NCI-H2196 treated with DMSO at 0.1 percent for 48 hours (cell line): ENCODE measurements around the gene NUTM2E.
"Not testable (repeated sequence)": the region's sequence is repeated elsewhere in the genome, so short reads cannot be mapped to it uniquely, and the experiment has no call there.

Source experiments
- DNase-seq: peaks from one replicate; lab custom pipeline; 2025; ENCODE audit not compliant: unreplicated experiment; lab: John Stamatoyannopoulos, UW

NUTM2E gene

DNA sequence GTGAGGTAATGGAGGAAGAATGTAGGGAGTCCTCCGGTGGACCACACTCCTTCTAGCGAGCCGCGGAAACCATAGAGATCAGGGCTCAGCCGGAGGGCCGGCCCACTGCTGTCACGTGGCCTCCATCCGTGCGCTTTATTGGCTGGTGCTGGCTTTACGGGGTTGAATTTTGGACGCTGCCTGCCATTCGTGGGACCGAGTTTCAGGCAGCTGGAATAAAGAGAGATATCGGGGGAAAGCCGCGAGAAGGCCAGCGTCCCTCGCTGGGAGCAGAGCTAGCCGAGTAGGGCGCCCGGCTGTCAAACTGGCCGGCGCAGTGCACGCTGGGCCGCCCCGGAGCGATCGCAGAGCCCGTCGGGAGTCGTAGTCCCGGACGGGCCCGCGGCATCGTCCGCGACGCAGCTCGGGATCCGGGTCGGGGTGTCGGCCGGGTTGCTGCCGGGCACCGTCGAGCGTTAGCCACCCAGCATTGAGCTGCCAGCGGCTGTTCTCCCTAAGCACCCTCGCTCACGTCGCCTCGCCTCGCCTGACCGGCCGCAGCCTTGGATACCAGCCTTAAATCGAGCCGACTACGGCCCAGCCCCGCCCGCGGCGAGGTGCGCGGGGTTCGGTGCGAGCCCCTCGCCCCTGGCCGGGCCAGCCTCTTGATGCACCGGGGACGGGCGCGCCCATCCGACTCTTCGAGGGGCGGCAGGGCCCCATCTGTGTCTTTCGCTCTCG, at the start of gene NUTM2E:
Gene NUTM2E (plus strand): TSS at position 244 of the 720 bp plus-strand sequence. CDS start 15,002 bp downstream, outside the sequence.
- peak; percentile 5 for DNase-seq

GRCh38 chr10:79777997-79778396, 48.5 kb upstream of the NUTM2E start:
- DNase-seq = not testable (repeated sequence)

DNA sequence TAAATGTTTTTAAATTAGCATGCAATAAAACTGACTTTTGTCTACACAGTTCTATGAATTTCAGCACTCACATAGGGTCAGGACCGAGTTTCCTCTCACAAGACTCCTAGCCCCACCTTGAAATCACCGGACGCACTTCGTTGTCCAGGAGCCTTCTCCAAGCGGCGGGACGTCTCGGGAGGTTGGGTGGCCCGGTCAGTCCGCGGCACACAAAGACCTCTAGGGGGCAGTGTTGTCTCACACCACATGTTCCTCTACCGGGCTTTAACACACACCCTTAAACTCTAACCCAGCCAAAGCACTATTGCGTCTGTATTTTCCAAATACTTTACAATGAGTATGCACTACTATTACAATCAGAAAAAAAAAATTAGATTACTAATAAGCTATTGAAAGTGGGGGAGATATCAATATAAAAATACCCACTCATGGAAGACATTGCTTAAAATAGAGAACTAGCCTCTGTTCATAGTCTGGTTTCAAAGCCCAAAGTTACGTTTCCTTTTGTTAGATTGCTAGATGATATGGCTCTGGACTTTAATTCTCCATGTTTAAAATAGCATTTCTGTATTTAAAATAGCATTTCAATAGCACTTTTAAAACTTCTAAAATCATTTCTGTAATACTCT, 47.1 kb upstream of the NUTM2E start:
- not testable (repeated sequence) for DNase-seq

DNA sequence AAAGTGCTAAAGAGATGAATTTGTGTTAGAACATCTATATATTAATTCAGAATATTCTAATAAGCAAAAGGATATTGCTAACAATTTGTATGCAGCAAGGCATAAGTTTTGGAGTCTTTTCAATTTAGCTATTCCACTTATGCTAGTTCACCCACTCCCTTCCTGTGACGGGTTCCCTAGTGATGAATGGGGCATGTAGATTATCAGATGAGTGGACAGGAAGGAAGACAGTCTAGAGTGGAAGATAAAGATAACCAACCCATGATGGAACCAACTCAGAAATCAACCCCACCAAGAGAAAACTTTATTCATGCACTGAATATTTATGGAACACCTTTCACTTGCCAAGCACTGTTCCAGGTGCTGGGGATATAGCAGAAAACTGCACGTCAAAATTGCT, 46.5 kb upstream of the NUTM2E start:
- not testable (repeated sequence) for DNase-seq

DNA sequence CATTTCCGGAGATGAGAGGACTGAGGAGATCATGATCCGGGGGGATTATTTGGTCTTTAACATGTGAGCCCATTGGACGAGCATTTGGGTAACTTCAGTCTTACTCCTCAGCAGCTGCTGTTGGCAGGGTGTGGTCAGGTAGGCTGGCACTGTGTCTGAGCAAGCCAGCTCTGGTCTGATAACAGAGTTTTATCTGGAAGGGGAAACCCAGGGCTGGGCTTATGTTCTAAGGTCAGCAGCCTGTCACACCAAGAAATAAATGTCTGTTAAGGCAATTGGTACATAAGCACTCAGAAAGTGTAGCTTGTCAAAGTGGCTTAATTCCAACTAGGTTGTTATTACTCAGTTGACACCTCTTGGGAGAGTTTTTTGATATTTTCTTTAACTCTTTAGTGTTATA, 45.0 kb upstream of the NUTM2E start:
- DNase-seq = not testable (repeated sequence)

DNA sequence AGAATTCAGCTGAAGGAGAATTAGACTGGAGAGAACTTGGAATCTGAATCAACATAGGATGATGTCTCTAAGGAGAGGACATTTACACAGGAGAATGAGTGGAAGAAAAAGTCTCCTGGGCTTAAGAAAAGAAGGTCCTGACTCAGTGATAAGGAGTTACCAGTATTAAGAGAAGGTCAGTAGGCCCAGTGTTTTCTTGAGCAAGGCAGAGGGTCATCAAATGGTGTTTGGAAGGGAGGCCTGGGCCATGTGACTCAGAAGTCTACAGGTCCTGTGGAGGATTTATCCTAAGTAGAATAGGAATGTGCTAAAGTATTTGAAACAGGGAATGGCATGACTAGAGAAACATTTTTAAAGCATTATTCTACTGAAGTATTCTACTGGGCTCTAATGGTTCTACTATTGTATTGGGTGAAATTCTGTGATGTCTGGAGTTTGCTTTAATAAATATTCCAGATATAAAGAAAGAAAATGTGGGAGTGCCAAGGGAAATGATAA, 39.0 kb upstream of the NUTM2E start:
- not testable (repeated sequence) for DNase-seq

DNA sequence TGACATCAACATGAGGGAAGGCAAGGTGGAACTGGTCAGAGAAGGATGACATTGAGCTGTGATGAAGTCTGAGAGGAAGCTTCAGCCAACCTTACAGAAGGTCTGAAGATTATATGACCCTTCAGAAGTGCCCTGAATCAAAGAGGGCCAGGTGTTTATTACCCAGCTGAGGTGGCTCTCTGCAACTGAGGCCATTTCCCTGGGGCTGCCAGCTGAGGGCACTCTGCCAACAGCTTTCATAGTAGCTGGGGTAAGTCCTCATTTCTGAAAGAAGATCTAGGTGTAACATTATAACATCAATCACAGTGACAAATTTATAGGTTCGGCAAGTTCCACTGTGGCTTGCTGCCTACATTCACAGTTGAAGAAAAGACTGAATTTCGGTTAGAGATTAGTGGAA, 37.2 kb upstream of the NUTM2E start:
- not testable (repeated sequence) for DNase-seq

DNA sequence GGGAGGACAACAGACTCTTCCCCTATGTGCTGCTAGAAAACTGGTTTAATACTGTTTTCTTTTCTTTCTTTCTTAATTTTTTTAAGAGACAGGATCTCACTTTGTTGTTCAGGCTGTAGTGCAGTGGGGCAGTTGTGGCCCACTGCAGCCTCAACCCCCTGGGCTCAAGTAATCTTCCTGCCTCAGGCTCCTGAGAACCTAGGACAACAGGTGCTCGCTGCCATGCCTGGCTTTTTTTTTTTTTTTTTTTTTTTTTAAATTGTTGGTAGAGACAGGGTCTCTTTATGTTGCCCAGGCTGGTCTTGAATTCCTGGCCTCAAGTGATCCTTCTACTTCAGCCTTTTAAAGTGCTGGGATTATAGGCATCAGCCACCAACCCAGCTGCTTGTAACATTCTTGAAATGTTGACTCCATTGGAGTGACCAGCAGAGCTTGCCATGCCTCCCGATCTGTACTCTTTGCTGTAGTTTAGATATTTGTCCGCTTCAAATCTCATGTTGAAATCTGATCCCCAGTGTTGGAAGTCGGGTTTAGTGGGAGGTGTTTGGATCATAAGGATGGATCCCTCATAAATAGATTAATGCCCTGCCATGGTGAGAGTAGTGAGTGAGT, 34.5 kb upstream of the NUTM2E start:
- not testable (repeated sequence) for DNase-seq

- DNase-seq = not testable (repeated sequence)
Measured at GRCh38 chr10:79799337-79799736, 27.2 kb upstream of the NUTM2E start.

GRCh38 chr10:79805857-79806256, 20.7 kb upstream of the NUTM2E start:
- not testable (repeated sequence) for DNase-seq

DNA sequence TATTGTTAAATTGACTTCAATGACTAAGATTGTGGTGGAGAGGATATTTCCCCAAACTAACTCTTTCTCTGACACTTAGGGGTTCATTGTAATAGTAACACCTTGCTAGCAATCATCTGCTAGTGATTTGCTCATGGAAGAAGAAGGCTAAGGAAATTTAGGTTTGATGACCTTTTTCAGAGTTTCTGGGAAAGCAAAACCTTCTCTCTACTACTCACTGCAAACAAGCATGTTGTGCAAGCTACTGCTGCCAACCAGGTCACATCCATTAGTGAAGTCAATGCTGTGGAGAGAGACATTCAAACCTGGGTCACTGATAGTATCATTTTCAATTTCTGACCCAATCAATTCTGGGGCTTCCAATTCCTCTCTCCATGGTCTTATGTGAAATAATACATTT, 14.6 kb upstream of the NUTM2E start:
- not testable (repeated sequence) for DNase-seq

DNA sequence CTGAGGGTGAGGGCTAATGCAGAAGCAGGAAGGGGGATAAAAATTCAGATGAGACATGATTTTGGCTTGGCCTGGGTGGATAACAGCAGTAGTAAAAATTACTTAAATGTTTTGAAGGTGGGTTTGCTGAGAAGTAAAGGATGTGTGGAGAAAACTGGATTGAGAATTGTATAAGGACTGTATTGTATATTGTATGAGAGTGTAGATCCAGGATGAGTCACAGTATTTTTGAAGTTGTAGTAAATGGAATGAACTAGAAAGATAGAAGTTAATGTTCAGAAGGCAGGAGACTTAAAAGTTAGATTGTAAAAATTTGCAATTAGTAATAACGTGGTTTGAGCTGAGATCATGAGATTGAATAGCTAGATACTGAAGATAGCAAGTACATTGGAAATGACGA, 10.2 kb upstream of the NUTM2E start:
- not testable (repeated sequence) for DNase-seq

- DNase-seq = not testable (repeated sequence)
Measured at GRCh38 chr10:79823387-79823786, 3.2 kb upstream of the NUTM2E start.

GRCh38 chr10:79825587-79826011, 940 bp upstream of the NUTM2E start:
- not testable (repeated sequence) for DNase-seq

- not testable (repeated sequence) for DNase-seq
Measured at GRCh38 chr10:79826131-79826495, 426 bp upstream of the NUTM2E start.

- DNase-seq = not testable (repeated sequence)
Measured at GRCh38 chr10:79833833-79834232, 7.3 kb downstream of the NUTM2E start.

DNA sequence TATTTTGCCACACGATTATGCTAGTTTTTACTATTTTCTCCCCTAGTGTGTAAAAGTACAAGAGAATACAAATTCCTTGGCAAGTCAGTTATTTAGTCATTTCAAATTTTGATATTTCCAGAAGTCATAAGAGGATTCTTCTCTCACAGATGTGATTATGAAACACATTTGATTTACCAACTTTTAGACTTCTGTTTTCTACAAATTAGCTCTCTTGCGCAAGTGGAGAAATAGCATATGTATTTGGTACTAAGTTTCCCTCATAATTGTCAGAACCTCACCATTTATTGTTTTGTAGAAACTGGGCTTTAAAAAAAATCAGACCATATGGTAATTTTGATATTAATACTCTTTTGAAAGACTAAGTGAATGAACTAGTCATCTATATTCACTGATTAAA, 9.4 kb downstream of the NUTM2E start:
- DNase-seq = not testable (repeated sequence)

DNA sequence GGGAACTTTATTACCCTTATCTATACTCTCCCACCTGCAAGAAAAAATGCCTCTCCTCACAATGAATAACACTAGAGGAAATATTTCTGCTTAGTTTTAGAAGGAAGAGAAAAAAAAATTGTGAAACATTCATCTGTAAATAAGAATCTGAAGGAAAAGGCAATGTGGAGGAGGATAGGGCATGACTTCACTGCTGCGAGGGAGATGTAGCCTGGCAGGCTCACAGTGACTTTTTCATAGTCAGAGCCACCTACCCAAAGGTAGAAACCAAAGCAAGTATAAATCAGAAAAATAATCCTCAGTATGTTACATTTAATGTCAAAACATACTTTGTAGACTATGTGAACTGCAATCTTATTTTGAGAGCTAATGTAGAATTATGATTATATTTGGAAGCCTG, 10.4 kb downstream of the NUTM2E start:
- not testable (repeated sequence) for DNase-seq

DNA sequence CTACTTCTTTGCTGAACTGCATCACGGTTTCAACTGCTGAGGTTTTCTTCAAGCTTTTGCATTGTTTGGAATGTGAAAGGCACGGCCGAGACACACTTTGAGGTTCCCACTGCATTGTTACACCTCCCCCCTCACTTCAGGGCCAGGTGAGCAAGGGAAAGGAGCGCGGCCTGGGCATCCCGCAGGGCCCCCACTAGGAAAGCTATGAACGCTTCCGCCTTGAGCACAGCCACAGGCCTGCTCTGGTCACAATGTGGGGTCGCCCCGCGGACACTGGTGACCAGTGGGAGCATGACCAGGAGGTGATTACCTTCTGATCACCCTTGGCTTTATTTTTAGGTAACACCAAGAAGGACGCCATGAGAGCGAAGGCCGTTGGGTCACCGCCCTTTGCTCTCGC, 11.9 kb downstream of the NUTM2E start:
- DNase-seq = not testable (repeated sequence)

GRCh38 chr10:79853191-79853854, 26.8 kb downstream of the NUTM2E start:
- not testable (repeated sequence) for DNase-seq

- DNase-seq = not testable (repeated sequence)
Measured at GRCh38 chr10:79862269-79862668, 35.7 kb downstream of the NUTM2E start.
